GM23338 (cell line): ENCODE results near the gene MYCBP2. TPM values are rescaled to one million over a fixed set of nuclear protein-coding genes. Genes with fewer than 3 reads are reported as not detected.

Experiments used
- ATAC-seq: fragments of 200-7000 bp; cut with Tn5 transposase; 3 replicates; pipeline ENCODE4 v1.9.1; 2020
- DNase-seq: peaks from one replicate; pipeline ENCODE4 v3.0.0-alpha.2; 2015; ENCODE audit warnings: low spot score
- H2AFZ ChIP-seq: fragments of 200-600 bp; sonication (generic); 2 replicates; pipeline ENCODE4 v1.8.0; 2016; ENCODE audit warnings: antibody characterized with exemption, mild to moderate bottlenecking, moderate library complexity
- H3F3A ChIP-seq: fragments of 200-600 bp; sonication (generic); replicated peaks from 2 replicates; pipeline ENCODE4 v1.8.0; 2017; ENCODE audit warnings: antibody characterized with exemption, mixed run types, low read depth
- H3K27ac ChIP-seq: fragments of 200-600 bp; sonication (generic); 2 replicates; pipeline ENCODE4 v1.6.1; 2016; ENCODE audit warnings: low read depth
- H3K27me3 ChIP-seq: fragments of 200-600 bp; sonication (generic); 2 replicates; pipeline ENCODE4 v1.8.0; 2016; ENCODE audit warnings: mild to moderate bottlenecking, mixed run types, moderate library complexity; ENCODE audit not compliant: insufficient read depth
- H3K36me3 ChIP-seq: fragments of 200-600 bp; sonication (generic); 2 replicates; pipeline ENCODE4 v1.8.0; 2016; ENCODE audit warnings: mild to moderate bottlenecking; ENCODE audit not compliant: insufficient read depth
- H3K4me1 ChIP-seq: fragments of 200-600 bp; sonication (generic); 2 replicates; pipeline ENCODE4 v1.8.0; 2016; ENCODE audit warnings: mild to moderate bottlenecking, moderate library complexity; ENCODE audit not compliant: insufficient read depth
- H3K4me2 ChIP-seq: fragments of 200-600 bp; sonication (generic); 2 replicates; pipeline ENCODE4 v1.7.1; 2017; ENCODE audit warnings: mixed run types
- H3K4me3 ChIP-seq: fragments of 200-600 bp; sonication (generic); 2 replicates; pipeline ENCODE4 v1.6.1; 2016; ENCODE audit warnings: mixed run types
- H3K79me2 ChIP-seq: fragments of 200-600 bp; sonication (generic); replicated peaks from 2 replicates; pipeline ENCODE4 v1.8.0; 2017; ENCODE audit warnings: mild to moderate bottlenecking; ENCODE audit not compliant: insufficient read depth
- H3K9me2 ChIP-seq: fragments of 200-600 bp; sonication (generic); 2 replicates; pipeline ENCODE4 v1.8.0; 2017; ENCODE audit not compliant: insufficient read depth
- H4K20me1 ChIP-seq: fragments of 200-600 bp; sonication (generic); replicated peaks from 2 replicates; pipeline ENCODE4 v1.8.0; 2017; ENCODE audit warnings: mild to moderate bottlenecking; ENCODE audit not compliant: insufficient read depth
- H3K27ac Mint-ChIP-seq: 2 replicates; pipeline ENCODE4 v1.8.0; 2020; ENCODE audit warnings: inconsistent platforms, mild to moderate bottlenecking, moderate library complexity, mixed read lengths
- H3K27me3 Mint-ChIP-seq: 3 replicates; pipeline ENCODE4 v1.8.0; 2022; ENCODE audit warnings: low read depth, mild to moderate bottlenecking, moderate library complexity, mixed read lengths, inconsistent platforms; ENCODE audit not compliant: insufficient read depth, poor library complexity
- H3K36me3 Mint-ChIP-seq: 3 replicates; pipeline ENCODE4 v1.8.0; 2021; ENCODE audit warnings: low read depth, mild to moderate bottlenecking, inconsistent platforms, moderate library complexity, mixed read lengths
- H3K4me1 Mint-ChIP-seq: 3 replicates; pipeline ENCODE4 v1.8.0; 2020; ENCODE audit warnings: mild to moderate bottlenecking, inconsistent platforms, mixed read lengths
- H3K4me3 Mint-ChIP-seq: 3 replicates; pipeline ENCODE4 v1.8.0; 2021; ENCODE audit warnings: moderate library complexity, mild to moderate bottlenecking, inconsistent platforms, mixed read lengths
- H3K9me3 Mint-ChIP-seq: 3 replicates; pipeline ENCODE4 v1.8.0; 2020; ENCODE audit warnings: moderate library complexity, mild to moderate bottlenecking, inconsistent platforms, mixed read lengths
- EZH2 ChIP-seq: fragments of 200-600 bp; sonication (generic); IDR thresholded peaks from one replicate; pipeline ENCODE4 v1.8.0; 2017; ENCODE audit warnings: antibody characterized with exemption, mild to moderate bottlenecking, low read depth; ENCODE audit not compliant: unreplicated experiment
- EZH2phosphoT487 ChIP-seq: fragments of 200-600 bp; sonication (generic); IDR thresholded peaks from one replicate; pipeline ENCODE4 v1.8.1; 2018; ENCODE audit warnings: antibody characterized with exemption; ENCODE audit not compliant: unreplicated experiment
- JUNB ChIP-seq: IDR thresholded peaks from one replicate; pipeline ENCODE4 v1.6.1; 2016; ENCODE audit warnings: antibody characterized with exemption; ENCODE audit not compliant: unreplicated experiment
- NANOG ChIP-seq: IDR thresholded peaks from 2 replicates; pipeline ENCODE4 v1.6.1; 2016; ENCODE audit warnings: antibody characterized with exemption, borderline replicate concordance
- POLR2AphosphoS5 ChIP-seq: IDR thresholded peaks from 2 replicates; pipeline ENCODE4 v1.6.1; 2016; ENCODE audit warnings: antibody characterized with exemption, low read depth
- ZNF331 ChIP-seq: fragments of 250-450 bp; sonication (Bioruptor Pico); IDR thresholded peaks from 2 replicates; pipeline ENCODE4 v1.5.0; 2020; ENCODE audit warnings: low read depth, mild to moderate bottlenecking, moderate library complexity
- polyA plus RNA-seq: library from polyadenylated mRNA; unstranded; fragments of >200 nt; fragmentation: Nextera tagmentation; extraction: Ambion mirVana; gene quantifications from 2 replicates; pipeline ENCODE4 v1.2.1, GENCODE V29; 2016
- total RNA-seq: library from RNA; depleted of rRNA; stranded (reverse); fragments of >200 nt; shearing (Covaris generic); gene quantifications from 2 replicates; pipeline ENCODE4 v1.2.3, GENCODE V29; 2014
- TF ChIP-seq, protein P1 (sequence below): fragments of 250-450 bp; sonication (Bioruptor Pico); IDR thresholded peaks from 2 replicates; pipeline ENCODE4 v1.5.0; 2020; ENCODE audit warnings: mild to moderate bottlenecking, moderate library complexity
- TF ChIP-seq, protein P2 (sequence below): IDR thresholded peaks from 2 replicates; pipeline ENCODE4 v1.6.1; 2016; ENCODE audit warnings: antibody characterized with exemption

The MYCBP2 gene
- total and polyA plus RNA-seq, 2 experiments from 2014 or later, result 54.6 to 77.2 TPM

DNA sequence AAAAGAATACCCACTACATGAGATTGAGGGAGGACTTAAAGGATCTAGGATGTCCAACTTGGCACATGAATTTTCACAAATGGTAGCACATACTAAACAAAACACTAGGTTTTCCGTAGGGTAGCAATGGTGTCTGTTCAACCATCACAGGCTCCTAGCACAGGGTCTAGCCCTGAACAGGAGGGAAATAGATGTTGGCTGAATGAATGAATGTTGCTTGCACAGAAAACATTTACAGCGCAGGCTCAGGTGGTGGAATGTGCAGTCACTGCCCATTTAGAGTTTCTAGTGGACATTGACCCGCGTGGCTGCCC, 1.9 kb upstream of the MYCBP2 start (continued):
- TF ChIP-seq, protein P1, sequence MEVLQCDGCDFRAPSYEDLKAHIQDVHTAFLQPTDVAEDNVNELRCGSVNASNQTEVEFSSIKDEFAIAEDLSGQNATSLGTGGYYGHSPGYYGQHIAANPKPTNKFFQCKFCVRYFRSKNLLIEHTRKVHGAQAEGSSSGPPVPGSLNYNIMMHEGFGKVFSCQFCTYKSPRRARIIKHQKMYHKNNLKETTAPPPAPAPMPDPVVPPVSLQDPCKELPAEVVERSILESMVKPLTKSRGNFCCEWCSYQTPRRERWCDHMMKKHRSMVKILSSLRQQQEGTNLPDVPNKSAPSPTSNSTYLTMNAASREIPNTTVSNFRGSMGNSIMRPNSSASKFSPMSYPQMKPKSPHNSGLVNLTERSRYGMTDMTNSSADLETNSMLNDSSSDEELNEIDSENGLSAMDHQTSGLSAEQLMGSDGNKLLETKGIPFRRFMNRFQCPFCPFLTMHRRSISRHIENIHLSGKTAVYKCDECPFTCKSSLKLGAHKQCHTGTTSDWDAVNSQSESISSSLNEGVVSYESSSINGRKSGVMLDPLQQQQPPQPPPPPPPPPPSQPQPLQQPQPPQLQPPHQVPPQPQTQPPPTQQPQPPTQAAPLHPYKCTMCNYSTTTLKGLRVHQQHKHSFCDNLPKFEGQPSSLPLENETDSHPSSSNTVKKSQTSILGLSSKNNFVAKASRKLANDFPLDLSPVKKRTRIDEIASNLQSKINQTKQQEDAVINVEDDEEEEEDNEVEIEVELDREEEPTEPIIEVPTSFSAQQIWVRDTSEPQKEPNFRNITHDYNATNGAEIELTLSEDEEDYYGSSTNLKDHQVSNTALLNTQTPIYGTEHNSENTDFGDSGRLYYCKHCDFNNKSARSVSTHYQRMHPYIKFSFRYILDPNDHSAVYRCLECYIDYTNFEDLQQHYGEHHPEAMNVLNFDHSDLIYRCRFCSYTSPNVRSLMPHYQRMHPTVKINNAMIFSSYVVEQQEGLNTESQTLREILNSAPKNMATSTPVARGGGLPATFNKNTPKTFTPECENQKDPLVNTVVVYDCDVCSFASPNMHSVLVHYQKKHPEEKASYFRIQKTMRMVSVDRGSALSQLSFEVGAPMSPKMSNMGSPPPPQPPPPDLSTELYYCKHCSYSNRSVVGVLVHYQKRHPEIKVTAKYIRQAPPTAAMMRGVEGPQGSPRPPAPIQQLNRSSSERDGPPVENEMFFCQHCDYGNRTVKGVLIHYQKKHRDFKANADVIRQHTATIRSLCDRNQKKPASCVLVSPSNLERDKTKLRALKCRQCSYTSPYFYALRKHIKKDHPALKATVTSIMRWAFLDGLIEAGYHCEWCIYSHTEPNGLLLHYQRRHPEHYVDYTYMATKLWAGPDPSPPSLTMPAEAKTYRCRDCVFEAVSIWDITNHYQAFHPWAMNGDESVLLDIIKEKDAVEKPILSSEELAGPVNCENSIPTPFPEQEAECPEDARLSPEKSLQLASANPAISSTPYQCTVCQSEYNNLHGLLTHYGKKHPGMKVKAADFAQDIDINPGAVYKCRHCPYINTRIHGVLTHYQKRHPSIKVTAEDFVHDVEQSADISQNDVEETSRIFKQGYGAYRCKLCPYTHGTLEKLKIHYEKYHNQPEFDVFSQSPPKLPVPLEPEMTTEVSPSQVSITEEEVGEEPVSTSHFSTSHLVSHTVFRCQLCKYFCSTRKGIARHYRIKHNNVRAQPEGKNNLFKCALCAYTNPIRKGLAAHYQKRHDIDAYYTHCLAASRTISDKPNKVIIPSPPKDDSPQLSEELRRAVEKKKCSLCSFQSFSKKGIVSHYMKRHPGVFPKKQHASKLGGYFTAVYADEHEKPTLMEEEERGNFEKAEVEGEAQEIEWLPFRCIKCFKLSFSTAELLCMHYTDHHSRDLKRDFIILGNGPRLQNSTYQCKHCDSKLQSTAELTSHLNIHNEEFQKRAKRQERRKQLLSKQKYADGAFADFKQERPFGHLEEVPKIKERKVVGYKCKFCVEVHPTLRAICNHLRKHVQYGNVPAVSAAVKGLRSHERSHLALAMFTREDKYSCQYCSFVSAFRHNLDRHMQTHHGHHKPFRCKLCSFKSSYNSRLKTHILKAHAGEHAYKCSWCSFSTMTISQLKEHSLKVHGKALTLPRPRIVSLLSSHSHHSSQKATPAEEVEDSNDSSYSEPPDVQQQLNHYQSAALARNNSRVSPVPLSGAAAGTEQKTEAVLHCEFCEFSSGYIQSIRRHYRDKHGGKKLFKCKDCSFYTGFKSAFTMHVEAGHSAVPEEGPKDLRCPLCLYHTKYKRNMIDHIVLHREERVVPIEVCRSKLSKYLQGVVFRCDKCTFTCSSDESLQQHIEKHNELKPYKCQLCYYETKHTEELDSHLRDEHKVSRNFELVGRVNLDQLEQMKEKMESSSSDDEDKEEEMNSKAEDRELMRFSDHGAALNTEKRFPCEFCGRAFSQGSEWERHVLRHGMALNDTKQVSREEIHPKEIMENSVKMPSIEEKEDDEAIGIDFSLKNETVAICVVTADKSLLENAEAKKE (CRISPR knock-in tag), result no peak
- no peak for TF ChIP-seq EZH2
- TF ChIP-seq JUNB, result no peak
- no peak for TF ChIP-seq POLR2AphosphoS5
- no peak for TF ChIP-seq NANOG
- no peak for TF ChIP-seq EZH2phosphoT487
- no peak for TF ChIP-seq ZNF331 (CRISPR knock-in tag)

DNA sequence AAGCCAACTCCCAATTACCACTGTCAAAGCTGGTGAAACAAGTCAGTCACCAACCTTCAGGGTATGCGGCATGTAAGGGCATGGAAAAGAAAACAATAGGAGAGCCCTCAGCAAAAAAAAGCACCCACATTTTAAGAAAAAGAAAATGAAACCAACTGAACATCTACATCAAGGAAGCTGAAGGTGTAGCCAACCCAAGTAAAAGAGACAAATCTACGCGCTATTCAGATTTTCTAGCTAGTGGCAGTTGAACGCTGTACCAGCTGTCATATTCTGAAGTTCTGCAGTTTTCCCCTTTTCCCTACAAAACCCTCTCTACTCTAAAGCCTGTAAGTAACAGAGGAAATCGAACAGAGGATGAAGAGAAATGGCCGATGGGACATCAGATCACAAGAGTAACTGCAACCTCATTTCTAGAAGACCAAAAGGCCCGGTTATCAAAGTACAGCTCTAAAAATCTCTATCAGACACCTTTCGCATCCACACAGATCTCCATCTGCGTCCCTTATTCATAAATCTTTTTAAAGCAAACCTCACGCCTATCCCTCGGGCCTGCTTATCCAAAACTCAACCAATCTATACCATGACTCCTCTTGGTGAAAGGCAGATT, 1.4 kb downstream of the MYCBP2 start:
- H3K4me1 Mint-ChIP-seq, result peaks cover 47% of the 10 kb centered on the region
- H3K27ac Mint-ChIP-seq, result no peak overlapping the region; the same call in 1 of the 2 replicates
- 0 out of 2 replicates have a peak, but pooled peaks cover 3% of the 10 kb centered on the region for H3F3A ChIP-seq
- H3K36me3 Mint-ChIP-seq, result no peaks in the 10 kb centered on the region
- no peaks in the 10 kb centered on the region for H3K36me3 ChIP-seq
- no peak overlapping the region for H3K27ac ChIP-seq
- peaks cover 21% of the 10 kb centered on the region for H3K27me3 ChIP-seq
- DNase-seq, result peak; percentile 24
- peaks cover 31% of the 10 kb centered on the region for H3K4me1 ChIP-seq
- H3K9me3 Mint-ChIP-seq, result no peaks in the 10 kb centered on the region; the same call in 2 of the 3 replicates
- peaks cover 18% of the 10 kb centered on the region for H3K27me3 Mint-ChIP-seq
- peak overlapping the region; percentile 90 for H3K4me2 ChIP-seq
- H3K9me2 ChIP-seq, result no peaks in the 10 kb centered on the region
- ATAC-seq, result no peak
- no peak overlapping the region for H2AFZ ChIP-seq
- peaks cover 59% of the 10 kb centered on the region for H3K79me2 ChIP-seq
- peak overlapping the region; percentile 80 for H3K4me3 ChIP-seq
- peaks cover 18% of the 10 kb centered on the region; the same call in 1 of the 2 replicates for H4K20me1 ChIP-seq
- H3K4me3 Mint-ChIP-seq, result peak overlapping the region; percentile 92
- TF ChIP-seq POLR2AphosphoS5 (no peak), NANOG (no peak)
- TF ChIP-seq, protein P1 (CRISPR knock-in tag), result no peak
- TF ChIP-seq, protein P2, sequence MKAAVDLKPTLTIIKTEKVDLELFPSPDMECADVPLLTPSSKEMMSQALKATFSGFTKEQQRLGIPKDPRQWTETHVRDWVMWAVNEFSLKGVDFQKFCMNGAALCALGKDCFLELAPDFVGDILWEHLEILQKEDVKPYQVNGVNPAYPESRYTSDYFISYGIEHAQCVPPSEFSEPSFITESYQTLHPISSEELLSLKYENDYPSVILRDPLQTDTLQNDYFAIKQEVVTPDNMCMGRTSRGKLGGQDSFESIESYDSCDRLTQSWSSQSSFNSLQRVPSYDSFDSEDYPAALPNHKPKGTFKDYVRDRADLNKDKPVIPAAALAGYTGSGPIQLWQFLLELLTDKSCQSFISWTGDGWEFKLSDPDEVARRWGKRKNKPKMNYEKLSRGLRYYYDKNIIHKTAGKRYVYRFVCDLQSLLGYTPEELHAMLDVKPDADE, result no peak
